Kidney glomerular epithelial cell (primary cell): Measurements from ENCODE around the gene PCDHGA12.
A peak's percentile ranks its signal among the peaks of the same experiment; 100 is the strongest.
"Not testable (repeated sequence)": the region's sequence is repeated elsewhere in the genome, so short reads cannot be mapped to it uniquely, and the experiment has no call there.

Experiments used
- DNase-seq: peaks from one replicate; lab custom pipeline; 2025; lab: John Stamatoyannopoulos, UW

PCDHGA12 gene

DNA sequence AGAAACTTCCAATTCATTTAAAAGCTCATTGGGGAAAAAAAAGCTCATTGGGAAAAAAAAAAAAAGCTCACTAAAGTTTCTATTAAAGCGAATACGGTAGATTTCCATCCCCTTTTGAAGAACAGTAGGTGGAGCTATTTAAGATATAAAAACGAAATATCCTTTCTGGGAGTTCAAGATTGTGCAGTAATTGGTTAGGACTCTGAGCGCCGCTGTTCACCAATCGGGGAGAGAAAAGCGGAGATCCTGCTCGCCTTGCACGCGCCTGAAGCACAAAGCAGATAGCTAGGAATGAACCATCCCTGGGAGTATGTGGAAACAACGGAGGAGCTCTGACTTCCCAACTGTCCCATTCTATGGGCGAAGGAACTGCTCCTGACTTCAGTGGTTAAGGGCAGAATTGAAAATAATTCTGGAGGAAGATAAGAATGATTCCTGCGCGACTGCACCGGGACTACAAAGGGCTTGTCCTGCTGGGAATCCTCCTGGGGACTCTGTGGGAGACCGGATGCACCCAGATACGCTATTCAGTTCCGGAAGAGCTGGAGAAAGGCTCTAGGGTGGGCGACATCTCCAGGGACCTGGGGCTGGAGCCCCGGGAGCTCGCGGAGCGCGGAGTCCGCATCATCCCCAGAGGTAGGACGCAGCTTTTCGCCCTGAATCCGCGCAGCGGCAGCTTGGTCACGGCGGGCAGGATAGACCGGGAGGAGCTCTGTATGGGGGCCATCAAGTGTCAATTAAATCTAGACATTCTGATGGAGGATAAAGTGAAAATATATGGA is at the start of gene PCDHGA12:
TSS of gene PCDHGA12 (plus strand) at position 176 of the 782 bp plus-strand sequence. CDS start at position 429, 253 bp downstream.
- DNase-seq: no peak

DNA sequence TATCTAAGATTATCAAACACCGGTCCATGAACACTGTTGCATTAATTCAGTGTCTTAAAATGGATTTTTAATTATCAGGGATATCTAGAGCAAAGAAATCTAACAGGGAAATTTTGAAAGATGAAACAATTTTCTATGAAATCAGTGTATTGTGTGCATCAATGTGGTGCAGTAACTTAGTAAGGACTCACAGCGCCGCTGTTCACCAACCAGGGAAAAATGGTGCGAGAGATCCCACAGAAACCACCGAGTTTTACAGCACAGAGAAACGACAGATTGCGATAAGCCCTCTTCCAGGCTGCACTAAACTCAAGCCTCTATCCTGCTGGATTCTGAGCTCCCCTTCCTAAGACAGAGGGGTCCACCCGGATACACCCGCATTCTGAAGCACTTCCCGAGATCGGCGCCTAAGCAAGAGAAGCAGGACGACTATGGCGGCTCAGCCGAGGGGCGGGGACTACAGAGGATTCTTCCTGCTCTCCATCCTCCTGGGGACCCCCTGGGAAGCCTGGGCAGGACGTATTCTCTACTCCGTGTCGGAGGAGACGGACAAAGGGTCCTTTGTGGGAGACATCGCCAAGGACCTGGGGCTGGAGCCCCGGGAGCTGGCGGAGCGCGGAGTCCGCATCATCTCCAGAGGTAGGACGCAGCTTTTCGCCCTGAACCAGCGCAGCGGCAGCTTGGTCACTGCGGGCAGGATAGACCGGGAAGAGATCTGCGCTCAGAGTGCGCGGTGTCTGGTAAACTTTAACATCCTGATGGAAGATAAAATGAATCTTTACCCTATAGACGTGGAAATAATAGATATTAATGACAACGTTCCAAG is 47.6 kb upstream of the PCDHGA12 start, which contains the start of gene PCDHGA7:
TSS of gene PCDHGA7 (plus strand) at position 274 of the 826 bp plus-strand sequence. CDS start at position 432, 158 bp downstream.
- DNase-seq: no peak

DNA sequence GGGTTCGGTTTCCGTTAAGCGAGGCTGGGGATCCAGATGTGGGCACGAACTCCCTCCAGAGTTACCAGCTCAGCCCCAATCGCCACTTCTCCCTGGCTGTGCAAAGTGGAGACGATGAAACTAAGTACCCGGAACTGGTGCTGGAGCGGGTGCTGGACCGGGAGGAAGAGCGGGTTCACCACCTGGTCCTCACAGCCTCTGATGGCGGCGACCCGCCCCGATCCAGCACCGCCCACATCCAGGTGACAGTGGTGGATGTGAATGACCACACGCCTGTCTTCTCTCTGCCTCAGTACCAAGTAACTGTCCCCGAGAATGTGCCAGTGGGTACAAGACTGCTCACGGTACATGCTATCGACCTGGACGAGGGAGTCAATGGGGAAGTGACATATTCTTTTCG is 47.0 kb upstream of the PCDHGA12 start:
- DNase-seq: no peak

GRCh38 chr5:141384471-141385267 is 45.6 kb upstream of the PCDHGA12 start:
- no peak for DNase-seq

DNA sequence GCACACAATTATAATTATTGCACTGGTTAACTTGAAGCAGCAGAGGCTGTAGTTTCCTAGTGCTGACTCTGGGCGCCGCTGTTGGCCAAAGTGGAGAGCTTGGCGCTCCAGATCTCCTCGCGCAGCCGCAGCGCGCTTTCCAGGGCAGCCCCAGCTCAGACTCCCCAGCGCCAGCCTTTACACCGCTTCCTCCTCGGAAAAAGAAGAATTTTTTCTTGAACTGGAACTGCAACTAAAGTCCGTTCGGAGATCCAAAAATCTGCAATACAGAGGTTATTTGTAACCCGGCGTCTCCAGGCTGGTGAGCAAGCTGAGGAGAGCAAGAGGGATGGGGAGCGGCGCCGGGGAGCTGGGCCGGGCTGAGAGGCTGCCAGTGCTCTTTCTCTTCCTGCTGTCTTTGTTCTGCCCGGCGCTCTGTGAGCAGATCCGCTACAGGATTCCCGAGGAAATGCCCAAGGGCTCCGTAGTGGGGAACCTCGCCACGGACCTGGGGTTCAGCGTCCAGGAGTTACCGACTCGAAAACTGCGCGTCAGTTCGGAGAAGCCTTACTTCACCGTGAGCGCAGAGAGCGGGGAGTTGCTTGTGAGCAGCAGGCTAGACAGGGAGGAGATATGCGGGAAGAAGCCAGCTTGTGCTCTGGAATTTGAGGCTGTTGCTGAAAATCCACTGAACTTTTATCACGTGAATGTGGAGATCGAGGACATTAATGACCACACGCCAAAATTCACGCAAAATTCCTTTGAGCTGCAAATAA is 42.6 kb upstream of the PCDHGA12 start, which contains the start of gene PCDHGB4:
TSS of gene PCDHGB4 (plus strand) at position 142 of the 755 bp plus-strand sequence. CDS start at position 329, 187 bp downstream.
- not testable (repeated sequence) for DNase-seq

DNA sequence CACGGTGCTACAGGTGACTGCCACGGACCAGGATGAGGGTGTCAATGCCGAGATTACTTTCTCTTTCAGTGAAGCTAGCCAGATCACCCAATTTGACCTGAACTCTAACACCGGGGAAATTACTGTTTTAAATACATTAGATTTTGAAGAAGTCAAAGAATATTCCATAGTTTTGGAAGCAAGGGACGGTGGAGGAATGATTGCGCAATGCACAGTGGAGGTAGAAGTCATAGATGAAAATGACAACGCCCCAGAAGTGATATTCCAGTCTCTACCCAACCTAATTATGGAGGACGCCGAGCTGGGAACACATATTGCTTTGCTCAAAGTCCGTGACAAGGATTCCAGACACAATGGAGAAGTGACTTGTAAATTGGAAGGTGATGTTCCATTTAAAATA is 41.6 kb upstream of the PCDHGA12 start:
- no peak for DNase-seq

GRCh38 chr5:141389153-141390042 is 40.9 kb upstream of the PCDHGA12 start:
- no peak for DNase-seq

- no peak for DNase-seq
Measured at GRCh38 chr5:141392429-141393198, 37.7 kb upstream of the PCDHGA12 start, which contains the start of gene PCDHGA8. Gene PCDHGA8, plus strand, starts transcription at chr5:141392633. Its CDS starts 181 bp downstream, at chr5:141392814.

- no peak for DNase-seq
Measured at GRCh38 chr5:141393267-141393666, 37.0 kb upstream of the PCDHGA12 start.

DNA sequence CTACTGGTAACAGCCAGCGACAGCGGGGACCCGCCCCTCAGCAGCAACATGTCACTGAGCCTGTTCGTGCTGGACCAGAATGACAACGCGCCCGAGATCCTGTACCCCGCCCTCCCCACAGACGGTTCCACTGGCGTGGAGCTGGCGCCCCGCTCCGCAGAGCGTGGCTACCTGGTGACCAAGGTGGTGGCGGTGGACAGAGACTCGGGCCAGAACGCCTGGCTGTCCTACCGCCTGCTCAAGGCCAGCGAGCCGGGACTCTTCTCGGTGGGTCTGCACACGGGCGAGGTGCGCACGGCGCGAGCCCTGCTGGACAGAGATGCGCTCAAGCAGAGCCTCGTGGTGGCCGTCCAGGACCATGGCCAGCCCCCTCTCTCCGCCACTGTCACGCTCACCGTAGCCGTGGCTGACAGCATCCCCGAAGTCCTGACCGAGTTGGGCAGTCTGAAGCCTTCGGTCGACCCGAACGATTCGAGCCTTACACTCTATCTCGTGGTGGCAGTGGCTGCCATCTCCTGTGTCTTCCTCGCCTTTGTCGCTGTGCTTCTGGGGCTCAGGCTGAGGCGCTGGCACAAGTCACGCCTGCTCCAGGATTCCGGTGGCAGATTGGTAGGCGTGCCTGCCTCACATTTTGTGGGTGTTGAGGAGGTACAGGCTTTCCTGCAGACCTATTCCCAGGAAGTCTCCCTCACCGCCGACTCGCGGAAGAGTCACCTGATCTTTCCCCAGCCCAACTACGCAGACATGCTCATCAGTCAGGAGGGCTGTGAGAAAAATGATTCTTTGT is 35.7 kb upstream of the PCDHGA12 start:
- DNase-seq: not testable (repeated sequence)

DNA sequence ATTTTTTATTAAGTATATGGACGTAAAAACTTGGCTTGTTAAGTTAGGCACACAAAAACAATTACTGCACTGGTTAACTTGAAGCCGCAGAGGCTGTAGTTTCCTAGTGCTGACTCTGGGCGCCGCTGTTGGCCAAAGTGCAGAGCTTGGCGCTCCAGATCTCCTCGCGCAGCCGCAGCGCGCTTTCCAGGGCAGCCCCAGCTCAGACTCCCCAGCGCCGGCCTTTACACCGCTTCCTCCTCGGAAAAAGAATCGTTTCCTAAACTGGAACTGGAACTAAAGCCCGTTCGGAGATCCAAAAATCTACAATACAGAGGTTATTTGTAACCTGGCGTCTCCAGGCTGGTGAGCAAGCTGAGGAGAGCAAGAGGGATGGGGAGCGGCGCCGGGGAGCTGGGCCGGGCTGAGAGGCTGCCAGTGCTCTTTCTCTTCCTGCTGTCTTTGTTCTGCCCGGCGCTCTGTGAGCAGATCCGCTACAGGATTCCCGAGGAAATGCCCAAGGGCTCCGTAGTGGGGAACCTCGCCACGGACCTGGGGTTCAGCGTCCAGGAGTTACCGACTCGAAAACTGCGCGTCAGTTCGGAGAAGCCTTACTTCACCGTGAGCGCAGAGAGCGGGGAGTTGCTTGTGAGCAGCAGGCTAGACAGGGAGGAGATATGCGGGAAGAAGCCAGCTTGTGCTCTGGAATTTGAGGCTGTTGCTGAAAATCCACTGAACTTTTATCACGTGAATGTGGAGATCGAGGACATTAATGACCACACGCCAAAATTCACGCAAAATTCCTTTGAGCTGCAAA is 32.4 kb upstream of the PCDHGA12 start, which contains the start of gene PCDHGB5:
TSS of gene PCDHGB5 (plus strand) at position 192 of the 796 bp plus-strand sequence. CDS start at position 373, 181 bp downstream.
- peak; percentile 44 for DNase-seq

DNA sequence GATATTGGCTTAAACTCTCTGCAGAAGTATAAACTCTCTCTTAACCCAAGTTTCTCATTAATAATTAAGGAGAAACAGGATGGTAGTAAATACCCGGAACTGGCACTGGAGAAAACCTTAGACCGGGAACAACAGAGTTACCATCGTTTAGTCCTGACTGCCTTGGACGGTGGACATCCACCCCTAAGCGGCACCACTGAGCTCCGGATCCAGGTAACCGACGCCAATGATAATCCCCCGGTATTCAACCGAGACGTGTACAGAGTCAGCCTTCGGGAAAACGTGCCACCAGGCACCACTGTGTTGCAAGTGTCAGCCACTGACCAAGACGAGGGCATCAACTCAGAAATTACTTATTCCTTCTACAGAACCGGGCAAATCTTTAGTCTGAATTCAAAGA is 31.7 kb upstream of the PCDHGA12 start:
- no peak for DNase-seq

- DNase-seq: no peak
Measured at GRCh38 chr5:141399555-141400258, 30.6 kb upstream of the PCDHGA12 start.

GRCh38 chr5:141402553-141403243 is 27.6 kb upstream of the PCDHGA12 start, which contains the start of gene PCDHGA9:
Gene PCDHGA9, plus strand, starts transcription at chr5:141402778. Its CDS starts 175 bp downstream, at chr5:141402953.
- no peak for DNase-seq

GRCh38 chr5:141403387-141403786 is 26.9 kb upstream of the PCDHGA12 start:
- DNase-seq: no peak
